ENCODE results near the gene NOP58. TPM values are rescaled to one million over a fixed set of nuclear protein-coding genes. Genes with fewer than 3 reads are reported as not detected.

The NOP58 gene
- total RNA-seq, 3 donors from 2014 or later, result 34.3 to 43.2 (median 38.5) TPM

DNA sequence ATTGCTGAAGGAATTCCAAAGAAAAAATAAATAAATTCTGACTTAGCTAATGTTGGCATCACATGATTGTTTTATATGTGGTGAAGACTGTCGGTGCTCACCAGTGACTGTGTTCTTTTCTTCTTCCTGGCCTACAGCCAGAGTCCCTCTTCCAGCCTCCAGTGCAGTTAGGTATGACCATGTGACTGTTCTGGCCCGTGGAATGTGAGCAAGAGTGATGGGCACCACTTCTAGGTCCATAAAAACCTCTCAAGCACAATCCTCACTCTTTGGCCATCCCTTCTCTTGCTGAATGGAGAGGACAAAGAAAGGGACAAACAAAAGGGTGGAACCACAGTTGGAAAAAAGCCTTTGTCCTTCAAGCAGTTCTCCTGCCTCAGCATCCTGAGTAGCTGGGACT, 71.6 kb downstream of the NOP58 start:
- no peak for DNase-seq
- intact Hi-C loops (cut with DNase I, micrococcal nuclease), result no loop called here
- Histone ChIP-seq H3K36me3 (ENCODE audit: low read depth) (no peaks in the 10 kb centered on the region), H3K4me1 (ENCODE audit: low read depth) (no peaks in the 10 kb centered on the region), H3K4me3 (no peak overlapping the region), H3K9me3 (no peaks in the 10 kb centered on the region)
- TF ChIP-seq, protein P1, sequence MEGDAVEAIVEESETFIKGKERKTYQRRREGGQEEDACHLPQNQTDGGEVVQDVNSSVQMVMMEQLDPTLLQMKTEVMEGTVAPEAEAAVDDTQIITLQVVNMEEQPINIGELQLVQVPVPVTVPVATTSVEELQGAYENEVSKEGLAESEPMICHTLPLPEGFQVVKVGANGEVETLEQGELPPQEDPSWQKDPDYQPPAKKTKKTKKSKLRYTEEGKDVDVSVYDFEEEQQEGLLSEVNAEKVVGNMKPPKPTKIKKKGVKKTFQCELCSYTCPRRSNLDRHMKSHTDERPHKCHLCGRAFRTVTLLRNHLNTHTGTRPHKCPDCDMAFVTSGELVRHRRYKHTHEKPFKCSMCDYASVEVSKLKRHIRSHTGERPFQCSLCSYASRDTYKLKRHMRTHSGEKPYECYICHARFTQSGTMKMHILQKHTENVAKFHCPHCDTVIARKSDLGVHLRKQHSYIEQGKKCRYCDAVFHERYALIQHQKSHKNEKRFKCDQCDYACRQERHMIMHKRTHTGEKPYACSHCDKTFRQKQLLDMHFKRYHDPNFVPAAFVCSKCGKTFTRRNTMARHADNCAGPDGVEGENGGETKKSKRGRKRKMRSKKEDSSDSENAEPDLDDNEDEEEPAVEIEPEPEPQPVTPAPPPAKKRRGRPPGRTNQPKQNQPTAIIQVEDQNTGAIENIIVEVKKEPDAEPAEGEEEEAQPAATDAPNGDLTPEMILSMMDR (IDR thresholded peaks at IDR 0.05), result no peak
- no peak for ATAC-seq

DNA sequence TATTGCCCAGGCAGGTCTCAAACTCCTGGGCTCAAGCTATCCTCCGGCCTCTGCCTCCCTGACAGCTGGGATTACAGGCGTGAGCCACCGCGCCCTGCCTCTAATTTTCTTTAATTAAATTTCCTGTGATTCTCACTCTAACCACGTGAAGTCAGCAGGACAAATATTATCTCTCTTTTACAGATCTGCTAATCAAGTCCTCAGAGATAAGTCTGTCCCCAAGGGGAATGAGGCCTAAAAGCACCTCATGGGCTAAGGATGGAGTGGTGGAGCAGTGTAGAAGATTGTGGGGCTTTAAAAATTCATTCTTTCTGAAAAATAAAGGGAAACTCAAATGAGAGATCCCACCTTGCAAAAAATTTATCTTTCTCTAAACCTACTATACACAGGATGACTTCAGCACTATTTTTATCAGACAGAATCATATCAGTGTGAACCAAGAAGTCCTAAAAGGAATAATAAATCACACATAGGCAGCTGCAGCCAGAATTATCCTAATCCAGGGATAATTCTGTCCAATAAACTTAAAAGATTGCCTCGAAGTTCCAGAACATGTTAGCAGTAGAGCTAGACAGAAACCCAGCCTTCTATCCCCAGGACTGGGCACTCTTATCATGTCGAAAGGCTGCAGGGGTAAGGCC, 72.3 kb downstream of the NOP58 start:
- TF ChIP-seq, protein P1 (IDR thresholded peaks at IDR 0.05), result no peak
- H3K4me3 ChIP-seq, result no peak overlapping the region
- no peaks in the 10 kb centered on the region for H3K36me3 ChIP-seq (ENCODE audit: low read depth)
- no peaks in the 10 kb centered on the region for H3K4me1 ChIP-seq (ENCODE audit: low read depth)
- ATAC-seq (no peak), DNase-seq (no peak)
- intact Hi-C loops (cut with DNase I, micrococcal nuclease), result no loop called here
- H3K9me3 ChIP-seq, result no peaks in the 10 kb centered on the region

DNA sequence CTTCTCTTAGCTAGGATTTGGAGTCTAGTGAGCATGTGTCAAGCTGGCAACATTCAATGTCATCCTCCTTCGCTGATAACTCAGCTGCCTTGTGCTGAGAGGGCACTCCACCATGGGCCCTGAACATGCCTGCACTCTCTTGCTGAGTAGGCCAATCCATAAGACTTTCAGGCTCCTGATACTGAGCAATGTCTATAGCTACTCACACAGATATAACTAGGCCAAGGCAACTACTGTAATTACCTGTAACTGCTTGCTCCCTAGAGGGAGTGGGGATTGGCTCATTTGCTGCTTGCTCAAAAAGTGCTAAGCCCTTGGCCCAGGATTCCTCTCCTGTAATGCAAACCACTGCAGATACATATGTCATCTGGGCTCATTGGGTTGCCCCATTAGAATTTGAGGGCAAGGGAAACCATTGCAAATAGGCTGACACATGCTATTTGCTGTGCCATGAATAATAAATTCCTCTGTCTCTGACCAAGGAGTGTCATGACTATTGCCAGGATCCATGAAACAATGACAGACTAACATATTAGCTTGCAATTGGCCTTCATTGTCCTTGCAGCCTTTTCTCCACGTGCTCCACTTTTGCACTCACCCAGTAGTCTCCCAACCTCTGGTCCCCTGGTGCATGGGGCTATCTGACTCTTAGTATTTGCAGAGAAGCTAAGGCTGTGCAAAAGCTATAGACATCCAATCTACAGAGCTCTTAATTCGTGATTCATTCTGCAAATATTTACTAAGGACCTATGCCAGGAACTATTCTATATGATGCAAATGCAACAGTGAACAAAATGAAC, 73.7 kb downstream of the NOP58 start:
- ATAC-seq (peak; percentile 87), DNase-seq (no peak)
- no peaks in the 10 kb centered on the region for H3K4me1 ChIP-seq (ENCODE audit: low read depth)

DNA sequence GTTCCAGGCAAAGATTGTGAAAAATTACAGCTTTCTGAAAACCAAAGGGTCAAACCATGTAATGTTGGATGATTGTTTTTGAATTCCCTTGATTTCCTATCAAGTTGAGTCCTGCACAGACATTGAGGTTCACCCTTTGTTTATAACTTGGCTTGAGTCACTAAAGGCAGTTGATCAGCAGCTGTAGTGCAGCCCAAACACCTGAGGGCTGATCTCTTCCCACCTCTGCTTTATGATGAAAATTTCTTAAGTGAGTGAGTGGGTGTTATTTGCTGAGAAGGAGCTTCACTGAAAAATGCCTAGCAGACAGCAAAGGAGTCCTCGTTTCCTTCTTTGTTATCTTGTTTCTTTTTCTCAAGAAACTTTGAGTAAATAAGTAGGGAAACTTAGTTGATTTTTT, 78.6 kb downstream of the NOP58 start:
- no peaks in the 10 kb centered on the region for H3K4me1 ChIP-seq (ENCODE audit: low read depth)
- DNase-seq, result no peak
- no peaks in the 10 kb centered on the region for H3K36me3 ChIP-seq (ENCODE audit: low read depth)
- TF ChIP-seq, protein P1 (IDR thresholded peaks at IDR 0.05), result no peak
- ATAC-seq, result no peak
- no peak overlapping the region for H3K4me3 ChIP-seq
- no peaks in the 10 kb centered on the region for H3K9me3 ChIP-seq
- intact Hi-C loops (cut with DNase I, micrococcal nuclease), result no loop called here

More for the DNA sequence above, 73.7 kb downstream of the NOP58 start:
- H3K9me3 ChIP-seq, result no peaks in the 10 kb centered on the region
- TF ChIP-seq, protein P1 (IDR thresholded peaks at IDR 0.05), result no peak
- intact Hi-C loops (cut with DNase I, micrococcal nuclease), result no loop called here
- no peak overlapping the region for H3K4me3 ChIP-seq
- H3K36me3 ChIP-seq (ENCODE audit: low read depth), result no peaks in the 10 kb centered on the region

DNA sequence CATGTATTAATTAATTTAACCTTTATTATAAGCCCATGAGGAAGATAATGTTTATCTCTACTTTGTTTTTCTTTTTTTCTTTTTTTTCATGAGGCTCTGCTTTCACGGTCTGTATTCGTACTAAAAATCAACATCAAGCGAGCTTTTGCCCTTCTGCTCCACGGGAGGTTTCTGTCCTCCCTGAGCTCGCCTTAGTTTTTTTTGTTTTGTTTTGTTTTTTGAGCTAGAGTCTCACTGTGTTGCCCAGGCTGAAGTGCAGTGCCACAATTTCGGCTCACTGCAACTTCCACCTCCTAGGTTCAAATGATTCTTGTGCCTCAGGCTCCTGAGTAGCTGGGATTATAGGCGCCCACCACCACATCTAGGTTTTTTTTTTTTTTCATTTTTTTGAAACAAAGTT, 80.6 kb downstream of the NOP58 start:
- no peaks in the 10 kb centered on the region for H3K36me3 ChIP-seq (ENCODE audit: low read depth)
- intact Hi-C loops (cut with DNase I, micrococcal nuclease), result no loop called here
- H3K4me1 ChIP-seq (ENCODE audit: low read depth), result no peaks in the 10 kb centered on the region
- H3K9me3 ChIP-seq, result no peaks in the 10 kb centered on the region
- no peak for ATAC-seq
- TF ChIP-seq, protein P1 (IDR thresholded peaks at IDR 0.05), result no peak
- no peak for DNase-seq
- H3K4me3 ChIP-seq, result no peak overlapping the region

Other genes starting within 250 kb of the NOP58 start
- 10 to 100 TPM in 1 of 3 donors, 1 to 10 TPM in 2; 4.8 to 84.3 (median 5.9) TPM for gene FZD7, start 231.9 kb upstream of the NOP58 start, total RNA-seq
- under 1 TPM in 2 of 3 donors, not detected in 1; 0.13 to 0.14 TPM for gene KIAA2012, start 192.5 kb upstream of the NOP58 start, total RNA-seq
- 10 to 100 TPM; 75.5 to 81.4 (median 77.6) TPM for gene SUMO1, start 27.2 kb upstream of the NOP58 start, total RNA-seq
- 10 to 100 TPM; 33.9 to 54.5 (median 38.7) TPM for gene BMPR2, start 110.6 kb downstream of the NOP58 start, total RNA-seq